ENCODE results near the gene DMWD. TPM values are rescaled to one million over a fixed set of nuclear protein-coding genes. Genes with fewer than 3 reads are reported as not detected.

The DMWD gene
- total and polyA plus RNA-seq, 2 of the 13 experiments (the other 11 are each of a cell fraction or from before 2014, with no cell fraction given): 10.3 to 14.9 TPM

- TF ChIP-seq ZNF230 (CRISPR knock-in tag; IDR thresholded peaks at IDR 0.05) (no peak), MYNN (CRISPR knock-in tag; IDR thresholded peaks at IDR 0.05; ENCODE audit: low read depth) (no peak), SETDB1 (CRISPR knock-in tag; IDR thresholded peaks at IDR 0.05; ENCODE audit: borderline replicate concordance) (no peak), ZNF792 (CRISPR knock-in tag; IDR thresholded peaks at IDR 0.05) (no peak), TBP (CRISPR knock-in tag; IDR thresholded peaks at IDR 0.05) (no peak), KDM4B (CRISPR knock-in tag; IDR thresholded peaks at IDR 0.05) (no peak), MTERF4 (CRISPR knock-in tag; IDR thresholded peaks at IDR 0.05) (no peak), HOXA3 (CRISPR knock-in tag; IDR thresholded peaks at IDR 0.05) (0 out of 2 replicates have a peak, but pooled peaks have one; percentile 16), TCF12 (IDR thresholded peaks at IDR 0.05) (no peak), TCF12 (CRISPR knock-in tag; IDR thresholded peaks at IDR 0.05) (no peak), ZFP37 (CRISPR knock-in tag; IDR thresholded peaks at IDR 0.05; ENCODE audit: borderline replicate concordance) (no peak), SOX5 (CRISPR knock-in tag; IDR thresholded peaks at IDR 0.05; ENCODE audit: borderline replicate concordance) (peak; percentile 11; the same call in 1 of the 2 replicates), ZNF232 (CRISPR knock-in tag; IDR thresholded peaks at IDR 0.05; ENCODE audit: borderline replicate concordance) (no peak), SMAD3 (CRISPR knock-in tag; IDR thresholded peaks at IDR 0.05) (no peak), FOXK2 (IDR thresholded peaks at IDR 0.05) (no peak), MAX (IDR thresholded peaks at IDR 0.05) (peak; percentile 59; the same call in 1 of the 2 replicates), KDM6A (CRISPR knock-in tag; IDR thresholded peaks at IDR 0.05; ENCODE audit: low read depth) (no peak), GLI4 (CRISPR knock-in tag; IDR thresholded peaks at IDR 0.05; ENCODE audit: borderline replicate concordance) (no peak), ZNF543 (CRISPR knock-in tag; IDR thresholded peaks at IDR 0.05) (no peak), PAXIP1 (CRISPR knock-in tag; conservative IDR thresholded peaks at IDR 0.05) (no peak), TBX2 (CRISPR knock-in tag; IDR thresholded peaks at IDR 0.05; ENCODE audit: borderline replicate concordance) (peak; percentile 29; the same call in 1 of the 2 replicates), FOXM1 (CRISPR knock-in tag; IDR thresholded peaks at IDR 0.05) (no peak), GTF3A (CRISPR knock-in tag; conservative IDR thresholded peaks at IDR 0.05) (no peak), FOSL2 (CRISPR knock-in tag; IDR thresholded peaks at IDR 0.05) (0 out of 2 replicates have a peak, but pooled peaks have one; percentile 5), SP5 (CRISPR knock-in tag; IDR thresholded peaks at IDR 0.05; ENCODE audit: borderline replicate concordance, low read depth) (no peak), NR2F6 (IDR thresholded peaks at IDR 0.05) (0 out of 2 replicates have a peak, but pooled peaks have one; percentile 21), NR2F6 (CRISPR knock-in tag; IDR thresholded peaks at IDR 0.05) (0 out of 2 replicates have a peak, but pooled peaks have one; percentile 43), ZNF446 (CRISPR knock-in tag; IDR thresholded peaks at IDR 0.05) (no peak), TCF7L2 (IDR thresholded peaks at IDR 0.05; ENCODE audit: low read depth, low read length) (no peak), ZNF558 (CRISPR knock-in tag; IDR thresholded peaks at IDR 0.05; ENCODE audit: borderline replicate concordance) (no peak), ZC3H13 (CRISPR knock-in tag; IDR thresholded peaks at IDR 0.05) (peak; percentile 36; the same call in 1 of the 2 replicates)
These were observed 24.5 kb upstream of the DMWD start (continued) for GRCh38 chr19:45817010-45817724.
